IPS-18a (cell line): ENCODE data around the gene TMEM116.
A peak's percentile ranks its signal among the peaks of the same experiment; 100 is the strongest.
"Not testable (repeated sequence)": the region's sequence is repeated elsewhere in the genome, so short reads cannot be mapped to it uniquely, and the experiment has no call there.

Source experiments
- H3K27ac ChIP-seq: one replicate; pipeline ENCODE4 v1.5.1; 2013; ENCODE audit warnings: low read length
- H3K27me3 ChIP-seq: one replicate; pipeline ENCODE4 v1.6.1; 2013; ENCODE audit warnings: mild to moderate bottlenecking, low read length; ENCODE audit not compliant: control insufficient read depth, insufficient read depth
- H3K36me3 ChIP-seq: one replicate; pipeline ENCODE4 v1.6.1; 2013; ENCODE audit warnings: low read depth, low read length; ENCODE audit not compliant: control insufficient read depth
- H3K4me1 ChIP-seq: one replicate; pipeline ENCODE4 v1.6.1; 2013; ENCODE audit warnings: low read depth, low read length; ENCODE audit not compliant: control insufficient read depth
- H3K4me3 ChIP-seq: one replicate; pipeline ENCODE4 v1.5.1; 2013; ENCODE audit warnings: low read length
- H3K9ac ChIP-seq: one replicate; pipeline ENCODE4 v1.6.1; 2013; ENCODE audit warnings: mild to moderate bottlenecking, low read length, moderate library complexity
- H3K9me3 ChIP-seq: one replicate; pipeline ENCODE4 v1.6.1; 2013; ENCODE audit warnings: low read depth, low read length; ENCODE audit not compliant: control insufficient read depth

Gene TMEM116

DNA sequence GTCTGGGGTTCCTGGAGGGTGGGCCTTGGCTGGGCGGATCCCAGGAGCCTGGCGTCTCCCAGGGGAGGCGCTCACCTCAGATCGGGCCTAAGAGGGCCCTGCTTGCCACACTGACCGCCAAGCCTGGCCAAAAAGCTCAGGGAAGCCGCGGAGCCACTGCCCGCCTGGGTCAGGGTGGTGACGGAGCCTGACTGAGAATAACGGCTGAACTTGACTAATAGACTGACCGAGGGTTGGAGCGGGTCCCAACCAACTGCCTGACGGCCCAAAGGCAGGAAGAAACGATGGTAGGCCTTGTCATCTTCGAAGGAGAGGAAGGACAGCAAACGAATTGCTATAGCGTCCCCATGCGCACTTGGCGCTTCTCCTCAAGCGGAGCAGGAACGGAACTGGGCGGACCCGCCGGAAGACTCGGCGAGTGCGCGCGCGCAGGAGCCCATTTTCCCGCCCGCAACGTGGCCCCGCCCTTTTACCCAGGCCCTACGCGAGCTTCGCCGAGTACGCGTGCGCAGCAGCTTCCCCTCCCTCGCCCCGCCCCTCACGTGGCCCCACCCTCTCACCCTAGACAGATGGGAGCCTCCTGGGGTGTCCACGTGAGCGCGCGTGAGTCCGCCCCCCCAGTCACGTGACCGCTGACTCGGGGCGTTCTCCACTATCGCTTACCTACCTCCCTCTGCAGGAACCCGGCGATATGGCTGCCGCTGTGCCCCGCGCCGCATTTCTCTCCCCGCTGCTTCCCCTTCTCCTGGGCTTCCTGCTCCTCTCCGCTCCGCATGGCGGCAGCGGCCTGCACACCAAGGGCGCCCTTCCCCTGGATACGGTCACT lies at the start of gene TMEM116, which contains the start of gene ERP29:
Gene TMEM116 (minus strand): TSS at position 391 of the 826 bp plus-strand sequence. CDS start 7,895 bp downstream, outside the sequence.
Gene ERP29 (plus strand): TSS at position 652 of the 826 bp plus-strand sequence. CDS start 40 bp downstream, at position 692.
- Histone ChIP-seq H3K4me3 (peak within 1 kb of the TSS; percentile 95), H3K9me3 (no peaks in the 10 kb centered on the region), H3K9ac (peak within 1 kb of the TSS; percentile 97), H3K27me3 (no peaks in the 10 kb centered on the region), H3K27ac (peak within 1 kb of the TSS; percentile 79), H3K36me3 (peaks cover 20% of the 10 kb centered on the region), H3K4me1 (peaks cover 9% of the 10 kb centered on the region)

DNA sequence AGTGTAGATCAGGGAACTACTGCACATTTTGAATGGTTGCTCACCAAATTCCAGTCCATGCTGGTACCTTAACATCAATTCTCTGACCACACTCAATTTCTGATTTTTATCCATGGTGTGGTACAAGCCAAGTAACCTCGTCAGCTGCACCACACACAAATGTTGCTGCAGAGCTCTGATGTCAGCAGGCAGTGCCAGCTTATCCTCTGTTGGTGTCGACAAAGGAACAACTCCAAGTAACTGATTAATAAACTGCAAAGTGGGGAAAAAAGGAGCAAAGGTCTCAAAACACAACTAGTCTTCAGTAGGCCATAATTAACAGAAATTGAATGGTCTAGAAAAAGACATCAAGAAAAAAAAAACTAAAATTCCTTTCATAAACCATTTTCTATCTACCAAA lies 48.2 kb upstream of the TMEM116 start:
- Histone ChIP-seq H3K4me1 (no peaks in the 10 kb centered on the region), H3K9me3 (no peaks in the 10 kb centered on the region), H3K27me3 (no peaks in the 10 kb centered on the region), H3K27ac (no peak overlapping the region), H3K9ac (no peak overlapping the region), H3K36me3 (peaks cover 75% of the 10 kb centered on the region), H3K4me3 (no peak overlapping the region)

DNA sequence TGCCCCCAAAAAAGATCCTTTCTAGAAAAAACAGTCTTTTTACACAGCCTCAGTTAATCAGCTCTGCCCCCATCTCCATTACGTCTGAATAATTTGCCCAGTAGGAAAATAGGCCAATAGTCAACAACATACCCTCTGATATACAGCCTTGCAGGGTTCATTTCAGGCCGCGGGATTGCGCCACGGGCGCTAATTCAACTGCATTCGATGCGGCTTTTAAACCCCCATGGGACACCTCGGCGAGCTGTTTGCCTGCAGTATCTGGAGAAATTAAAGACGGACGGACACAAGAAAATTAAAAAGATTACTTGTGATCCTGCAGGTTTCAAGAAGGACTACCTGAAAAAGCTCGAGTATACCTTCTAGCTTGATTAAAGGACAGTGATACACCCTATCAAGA lies 36.4 kb upstream of the TMEM116 start:
- Histone ChIP-seq H3K9me3 (no peaks in the 10 kb centered on the region), H3K27ac (no peak overlapping the region), H3K4me1 (no peaks in the 10 kb centered on the region), H3K27me3 (no peaks in the 10 kb centered on the region), H3K9ac (no peak overlapping the region), H3K4me3 (no peak overlapping the region), H3K36me3 (peaks cover 93% of the 10 kb centered on the region)

DNA sequence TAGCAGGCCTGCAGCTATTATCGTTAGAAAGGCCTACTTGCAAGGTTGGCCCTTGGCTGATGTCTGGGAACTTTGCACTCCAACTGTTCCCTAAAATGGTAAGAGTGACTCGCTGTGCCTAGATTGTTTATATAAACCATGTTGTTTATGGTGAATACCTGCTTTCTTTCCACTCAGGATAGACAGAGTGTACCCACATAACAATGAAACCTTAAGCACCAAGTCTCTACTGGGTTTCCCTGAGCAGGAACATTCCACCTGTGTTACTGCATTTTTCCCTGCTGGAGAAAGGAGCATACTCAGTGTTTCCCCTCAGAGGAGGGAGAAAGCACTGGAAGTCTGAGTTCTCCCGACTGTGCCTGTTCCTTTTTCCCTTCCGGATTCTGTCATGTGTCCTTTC lies 33.0 kb upstream of the TMEM116 start:
- no peak overlapping the region for H3K9ac ChIP-seq
- no peaks in the 10 kb centered on the region for H3K27me3 ChIP-seq
- no peak overlapping the region for H3K4me3 ChIP-seq
- H3K27ac ChIP-seq: no peak overlapping the region
- no peaks in the 10 kb centered on the region for H3K4me1 ChIP-seq
- peaks cover 85% of the 10 kb centered on the region for H3K36me3 ChIP-seq
- H3K9me3 ChIP-seq: no peaks in the 10 kb centered on the region

DNA sequence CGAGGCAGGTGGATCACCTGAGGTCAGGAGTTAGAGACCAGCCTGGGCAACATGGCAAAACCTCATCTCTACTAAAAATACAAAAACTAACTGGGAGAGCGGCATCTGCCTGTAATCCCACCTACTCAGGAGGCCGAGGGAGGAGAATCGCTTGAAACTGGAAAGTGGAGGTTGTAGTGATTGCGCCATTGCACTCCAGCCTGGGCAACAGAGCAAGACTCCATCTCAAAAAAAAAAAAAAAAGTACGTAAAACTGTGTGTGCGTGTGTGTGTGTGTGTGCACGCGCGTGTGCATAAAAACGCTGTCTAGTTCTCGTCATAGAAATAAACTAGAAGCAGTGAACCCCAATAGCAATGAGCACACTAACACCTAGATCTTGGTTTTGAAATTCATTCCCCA lies 23.6 kb upstream of the TMEM116 start:
- H3K9me3 ChIP-seq, H3K4me1 ChIP-seq, H3K9ac ChIP-seq, H3K27ac ChIP-seq, H3K4me3 ChIP-seq, H3K27me3 ChIP-seq: not testable (repeated sequence)
- peaks cover 67% of the 10 kb centered on the region for H3K36me3 ChIP-seq

DNA sequence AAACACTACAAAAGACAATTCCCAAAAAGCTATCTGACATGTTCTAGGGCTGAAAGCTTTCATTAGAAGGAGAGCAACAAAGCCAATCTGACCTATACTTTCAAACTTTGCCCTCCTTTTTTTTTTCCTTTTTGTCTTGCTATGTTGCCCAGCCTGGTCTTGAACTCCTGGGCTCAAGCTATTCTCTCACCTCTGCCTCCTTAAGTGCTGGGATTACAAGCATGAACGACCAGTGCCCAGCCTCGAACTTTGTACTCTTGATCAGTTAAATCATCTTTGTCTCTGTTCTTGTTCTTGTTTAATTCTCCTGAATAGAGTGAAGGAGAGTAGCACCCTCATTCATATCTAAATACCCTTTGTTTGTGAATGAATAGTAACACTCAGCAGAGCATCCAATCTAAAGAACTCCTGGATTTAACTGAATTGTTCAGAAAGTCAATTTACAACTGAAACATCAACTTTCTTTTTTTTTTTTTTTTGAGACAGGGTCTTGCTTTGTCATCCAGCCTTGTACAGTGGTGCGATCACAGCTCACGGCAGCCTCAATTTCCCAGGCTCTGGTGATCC lies 22.3 kb upstream of the TMEM116 start:
- no peaks in the 10 kb centered on the region for H3K27me3 ChIP-seq
- H3K9ac ChIP-seq: no peak overlapping the region
- no peak overlapping the region for H3K27ac ChIP-seq
- no peaks in the 10 kb centered on the region for H3K9me3 ChIP-seq
- H3K4me3 ChIP-seq: no peak overlapping the region
- H3K36me3 ChIP-seq: peaks cover 69% of the 10 kb centered on the region
- no peaks in the 10 kb centered on the region for H3K4me1 ChIP-seq

DNA sequence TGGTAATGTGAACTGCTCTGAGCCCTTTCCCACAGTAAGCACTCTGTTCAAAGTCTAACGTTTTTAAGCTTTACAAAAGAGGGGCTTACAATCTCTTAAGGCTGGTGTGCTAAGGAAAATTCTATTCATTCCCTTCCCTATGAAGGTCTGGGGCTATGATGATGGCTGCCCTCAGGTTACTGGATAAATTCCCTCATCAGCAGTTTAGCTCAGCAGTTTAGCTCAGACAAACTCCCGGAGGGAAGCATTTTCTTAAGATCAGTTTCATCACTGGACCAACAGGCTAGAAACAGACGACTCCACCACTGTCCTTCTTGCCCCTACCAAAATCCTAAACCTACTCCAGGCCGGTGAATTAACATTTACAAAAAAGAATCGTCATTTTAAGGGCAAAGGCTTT lies 19.3 kb upstream of the TMEM116 start:
- Histone ChIP-seq H3K27me3 (no peaks in the 10 kb centered on the region), H3K36me3 (peaks cover 64% of the 10 kb centered on the region), H3K9ac (no peak overlapping the region), H3K9me3 (no peaks in the 10 kb centered on the region), H3K4me1 (no peaks in the 10 kb centered on the region), H3K27ac (no peak overlapping the region), H3K4me3 (no peak overlapping the region)

DNA sequence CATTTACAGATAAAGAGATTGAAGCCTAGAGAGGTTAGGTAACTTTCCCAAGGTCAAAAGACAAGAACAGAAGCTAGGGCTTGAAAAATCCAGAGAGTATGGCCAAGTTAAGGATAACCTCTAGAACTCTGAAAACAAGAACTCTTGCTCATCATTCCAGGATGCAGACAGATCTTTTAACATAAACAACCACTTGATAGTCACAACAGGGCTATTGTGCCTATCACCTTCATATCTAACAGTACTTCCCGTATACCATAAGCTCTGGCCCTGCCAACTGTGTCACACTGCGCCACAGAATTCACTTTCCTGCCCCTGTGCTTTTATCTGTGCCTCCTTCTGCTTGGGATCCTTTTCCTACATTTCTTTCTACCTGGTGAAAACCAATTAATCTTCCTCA lies 18.5 kb upstream of the TMEM116 start:
- Histone ChIP-seq H3K27ac (no peak overlapping the region), H3K9ac (no peak overlapping the region), H3K27me3 (no peaks in the 10 kb centered on the region), H3K4me1 (no peaks in the 10 kb centered on the region), H3K36me3 (peaks cover 58% of the 10 kb centered on the region), H3K9me3 (no peaks in the 10 kb centered on the region), H3K4me3 (no peak overlapping the region)

DNA sequence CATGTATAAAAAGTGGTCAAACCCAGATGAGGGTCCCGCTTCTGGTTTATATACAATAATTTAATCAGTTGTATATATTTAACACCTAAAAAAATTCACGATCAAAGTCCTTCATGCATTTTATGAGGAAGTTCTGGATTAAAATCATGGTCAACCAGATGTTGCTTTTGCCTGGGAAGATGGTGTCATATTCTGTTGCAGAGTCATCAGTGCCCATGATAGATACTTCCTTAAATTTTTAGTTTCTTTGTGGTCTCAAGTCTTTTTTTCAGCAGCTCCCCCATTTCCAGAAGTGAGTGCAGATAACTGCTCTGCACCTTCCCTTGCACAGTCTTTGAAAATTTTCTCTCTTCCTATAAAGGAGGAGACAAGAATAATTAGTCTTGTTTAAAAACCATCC lies 16.3 kb upstream of the TMEM116 start:
- Histone ChIP-seq H3K9me3 (no peaks in the 10 kb centered on the region), H3K36me3 (peaks cover 53% of the 10 kb centered on the region), H3K4me1 (no peaks in the 10 kb centered on the region), H3K9ac (no peak overlapping the region), H3K27ac (no peak overlapping the region), H3K27me3 (no peaks in the 10 kb centered on the region), H3K4me3 (no peak overlapping the region)

DNA sequence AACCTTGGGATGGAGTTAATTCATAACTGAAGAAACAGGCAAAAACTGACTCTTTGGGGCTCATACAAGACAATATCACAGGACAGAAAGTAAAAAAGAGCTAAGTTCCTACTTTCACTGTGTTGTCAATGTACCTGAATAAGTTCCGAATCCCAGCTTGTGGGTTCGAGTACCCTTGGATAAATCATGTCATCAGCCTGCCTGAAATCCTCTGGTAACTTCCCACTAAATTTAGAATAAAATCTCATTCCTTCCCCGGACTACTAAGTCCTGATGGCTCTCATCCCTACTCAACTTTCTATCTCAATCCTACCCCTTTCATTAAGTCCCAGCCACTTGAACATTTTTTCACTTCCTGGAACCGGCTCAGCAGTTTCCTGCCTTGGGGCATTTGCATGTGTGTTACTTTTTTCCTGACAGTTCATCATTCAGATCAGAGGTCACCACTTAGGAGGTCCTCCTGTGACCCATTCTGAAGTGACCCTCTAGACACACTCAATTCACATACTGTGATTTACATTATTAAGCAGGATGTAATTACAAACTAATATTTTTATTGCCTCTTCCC lies 12.9 kb upstream of the TMEM116 start:
- Histone ChIP-seq H3K27me3 (no peaks in the 10 kb centered on the region), H3K4me3 (no peak overlapping the region), H3K4me1 (no peaks in the 10 kb centered on the region), H3K9ac (no peak overlapping the region), H3K9me3 (no peaks in the 10 kb centered on the region), H3K36me3 (peaks cover 57% of the 10 kb centered on the region), H3K27ac (no peak overlapping the region)

DNA sequence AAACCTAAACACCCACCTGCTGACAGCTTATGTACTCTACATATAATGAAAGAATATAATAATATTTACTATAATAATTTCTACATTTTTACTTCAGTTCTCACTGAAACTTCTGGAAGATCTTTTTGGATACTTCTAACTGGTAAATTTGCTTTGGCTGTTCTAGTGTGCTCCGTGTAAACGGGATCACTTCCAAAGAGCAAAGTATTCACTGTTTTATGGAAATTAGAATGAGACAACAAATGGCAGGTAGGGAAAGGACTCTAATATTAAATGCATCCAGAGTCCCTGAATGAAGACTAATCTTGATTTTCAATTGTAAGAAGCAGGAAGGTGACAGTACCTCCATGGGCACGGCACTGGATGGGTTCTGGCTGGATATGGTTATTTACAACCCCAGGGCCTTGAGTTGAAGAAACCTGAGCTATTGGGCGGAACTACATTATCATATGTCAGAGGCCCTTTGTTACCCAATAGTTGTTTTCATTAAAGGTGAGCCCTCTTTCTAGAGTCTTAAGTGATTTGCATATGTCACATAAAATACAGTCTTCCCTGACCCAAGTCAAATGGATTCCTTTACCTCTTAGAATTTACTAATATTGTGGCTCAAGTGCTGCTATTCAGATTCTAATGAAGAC lies 10.9 kb upstream of the TMEM116 start:
- H3K27ac ChIP-seq: no peak overlapping the region
- H3K36me3 ChIP-seq: peaks cover 60% of the 10 kb centered on the region
- no peaks in the 10 kb centered on the region for H3K9me3 ChIP-seq

More for the DNA sequence above, 10.9 kb upstream of the TMEM116 start:
- Histone ChIP-seq H3K4me3 (no peak overlapping the region), H3K27me3 (no peaks in the 10 kb centered on the region), H3K9ac (no peak overlapping the region), H3K4me1 (no peaks in the 10 kb centered on the region)
